ENCODE results near the gene DICER1. TPM values are rescaled to one million over a fixed set of nuclear protein-coding genes. Genes with fewer than 3 reads are reported as not detected.

DICER1 gene
- total RNA-seq, 1 experiment from 2014 or later = 62.0 TPM

DNA sequence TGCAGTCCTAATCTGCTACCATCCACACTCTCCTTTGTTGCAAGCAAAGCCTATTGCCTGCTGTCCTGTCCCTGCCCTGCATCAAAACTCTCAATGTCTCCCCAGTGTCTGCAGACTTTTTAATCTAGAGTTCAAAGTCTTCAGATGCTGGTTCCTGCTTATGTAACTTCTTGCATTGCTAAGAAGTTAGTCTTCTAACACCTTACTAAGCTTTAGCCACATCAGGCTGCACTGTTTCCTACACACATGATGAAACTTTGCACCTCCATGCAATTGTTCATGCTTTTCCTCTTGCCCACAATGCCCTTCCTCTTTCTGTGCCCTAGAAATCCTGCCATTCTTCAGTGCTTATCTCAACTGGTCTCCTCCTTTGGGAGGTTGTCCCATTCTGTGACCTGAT is 16.2 kb upstream of the DICER1 start:
- Mint-ChIP-seq H3K36me3 (no peaks in the 10 kb centered on the region), H3K27me3 (ENCODE audit: low read depth) (no peaks in the 10 kb centered on the region), H3K27ac (no peak overlapping the region), H3K9me3 (no peaks in the 10 kb centered on the region), H3K4me3 (no peak overlapping the region), H3K4me1 (no peaks in the 10 kb centered on the region)
- ChIA-PET CTCF (no interaction called here), POLR2A (no interaction called here)
- ATAC-seq (no peak), DNase-seq (ENCODE audit: low spot score) (no peak)
- TF ChIP-seq TEAD4 (CRISPR knock-in tag; IDR thresholded peaks at IDR 0.05) (no peak), ZNF317 (CRISPR knock-in tag; IDR thresholded peaks at IDR 0.05; ENCODE audit: borderline replicate concordance, low read depth) (no peak)
- TF ChIP-seq, protein P1, sequence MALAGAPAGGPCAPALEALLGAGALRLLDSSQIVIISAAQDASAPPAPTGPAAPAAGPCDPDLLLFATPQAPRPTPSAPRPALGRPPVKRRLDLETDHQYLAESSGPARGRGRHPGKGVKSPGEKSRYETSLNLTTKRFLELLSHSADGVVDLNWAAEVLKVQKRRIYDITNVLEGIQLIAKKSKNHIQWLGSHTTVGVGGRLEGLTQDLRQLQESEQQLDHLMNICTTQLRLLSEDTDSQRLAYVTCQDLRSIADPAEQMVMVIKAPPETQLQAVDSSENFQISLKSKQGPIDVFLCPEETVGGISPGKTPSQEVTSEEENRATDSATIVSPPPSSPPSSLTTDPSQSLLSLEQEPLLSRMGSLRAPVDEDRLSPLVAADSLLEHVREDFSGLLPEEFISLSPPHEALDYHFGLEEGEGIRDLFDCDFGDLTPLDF (CRISPR knock-in tag; IDR thresholded peaks at IDR 0.05) = no peak

DNA sequence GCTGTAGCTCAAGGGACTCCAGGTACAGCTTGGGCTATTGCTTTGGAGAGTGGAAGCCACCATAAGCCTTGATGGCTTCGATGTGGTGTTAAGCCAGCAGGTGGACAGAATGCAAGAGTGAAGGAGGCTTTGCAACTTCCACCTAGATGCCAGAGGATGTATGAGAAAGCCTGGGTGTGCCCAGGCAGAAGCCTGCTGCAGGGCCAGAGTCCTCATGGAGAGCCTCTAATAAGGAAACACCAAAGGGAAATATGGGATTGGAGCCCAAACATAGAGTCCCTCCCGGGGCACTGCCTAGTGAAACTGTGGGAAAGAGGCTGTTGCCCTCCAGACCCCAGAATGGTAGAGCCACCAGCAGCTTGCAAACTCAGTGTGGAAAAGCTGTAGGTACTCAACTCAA is 9.8 kb upstream of the DICER1 start:
- H3K4me3 Mint-ChIP-seq = no peak overlapping the region
- H3K27ac Mint-ChIP-seq = no peak overlapping the region
- peaks cover 15% of the 10 kb centered on the region for H3K4me1 Mint-ChIP-seq
- H3K36me3 Mint-ChIP-seq = peaks cover 34% of the 10 kb centered on the region
- peaks cover 38% of the 10 kb centered on the region for H3K9me3 Mint-ChIP-seq
- no peaks in the 10 kb centered on the region; the same call in 1 of the 2 replicates for H3K27me3 Mint-ChIP-seq (ENCODE audit: low read depth)
- no peak for TF ChIP-seq GABPB1 (CRISPR knock-in tag; IDR thresholded peaks at IDR 0.05)
- TF ChIP-seq USF1 (CRISPR knock-in tag; IDR thresholded peaks at IDR 0.05) = no peak
- TF ChIP-seq PRDM15 (CRISPR knock-in tag; IDR thresholded peaks at IDR 0.05) = no peak
- POLR2A ChIA-PET = no interaction called here
- ATAC-seq = no peak
- CTCF ChIA-PET = no interaction called here
- no peak for DNase-seq (ENCODE audit: low spot score)

GRCh38 chr14:95165517-95165916 is 8.2 kb upstream of the DICER1 start:
- ChIA-PET CTCF (no interaction called here), POLR2A (no interaction called here)
- no peak overlapping the region for H3K4me3 Mint-ChIP-seq
- no peak for ATAC-seq
- no peak for DNase-seq (ENCODE audit: low spot score)
- H3K27ac Mint-ChIP-seq = no peak overlapping the region
- peaks cover 34% of the 10 kb centered on the region for H3K36me3 Mint-ChIP-seq
- TF ChIP-seq TEAD4 (CRISPR knock-in tag; IDR thresholded peaks at IDR 0.05) (no peak), ESRRA (CRISPR knock-in tag; IDR thresholded peaks at IDR 0.05; ENCODE audit: borderline replicate concordance) (no peak), CREB1 (CRISPR knock-in tag; IDR thresholded peaks at IDR 0.05) (no peak), PRRX2 (CRISPR knock-in tag; IDR thresholded peaks at IDR 0.05) (no peak), IRF2 (CRISPR knock-in tag; IDR thresholded peaks at IDR 0.05; ENCODE audit: borderline replicate concordance, low read depth) (no peak), ELF4 (CRISPR knock-in tag; IDR thresholded peaks at IDR 0.05; ENCODE audit: low read depth) (no peak), HMGA2 (CRISPR knock-in tag; IDR thresholded peaks at IDR 0.05) (no peak), EMX1 (CRISPR knock-in tag; IDR thresholded peaks at IDR 0.05) (no peak), KAT7 (CRISPR knock-in tag; IDR thresholded peaks at IDR 0.05; ENCODE audit: borderline replicate concordance) (no peak), PRDM15 (CRISPR knock-in tag; IDR thresholded peaks at IDR 0.05) (no peak)
- TF ChIP-seq, protein P2, sequence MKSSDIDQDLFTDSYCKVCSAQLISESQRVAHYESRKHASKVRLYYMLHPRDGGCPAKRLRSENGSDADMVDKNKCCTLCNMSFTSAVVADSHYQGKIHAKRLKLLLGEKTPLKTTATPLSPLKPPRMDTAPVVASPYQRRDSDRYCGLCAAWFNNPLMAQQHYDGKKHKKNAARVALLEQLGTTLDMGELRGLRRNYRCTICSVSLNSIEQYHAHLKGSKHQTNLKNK (CRISPR knock-in tag; IDR thresholded peaks at IDR 0.05) = no peak
- TF ChIP-seq, protein P3, sequence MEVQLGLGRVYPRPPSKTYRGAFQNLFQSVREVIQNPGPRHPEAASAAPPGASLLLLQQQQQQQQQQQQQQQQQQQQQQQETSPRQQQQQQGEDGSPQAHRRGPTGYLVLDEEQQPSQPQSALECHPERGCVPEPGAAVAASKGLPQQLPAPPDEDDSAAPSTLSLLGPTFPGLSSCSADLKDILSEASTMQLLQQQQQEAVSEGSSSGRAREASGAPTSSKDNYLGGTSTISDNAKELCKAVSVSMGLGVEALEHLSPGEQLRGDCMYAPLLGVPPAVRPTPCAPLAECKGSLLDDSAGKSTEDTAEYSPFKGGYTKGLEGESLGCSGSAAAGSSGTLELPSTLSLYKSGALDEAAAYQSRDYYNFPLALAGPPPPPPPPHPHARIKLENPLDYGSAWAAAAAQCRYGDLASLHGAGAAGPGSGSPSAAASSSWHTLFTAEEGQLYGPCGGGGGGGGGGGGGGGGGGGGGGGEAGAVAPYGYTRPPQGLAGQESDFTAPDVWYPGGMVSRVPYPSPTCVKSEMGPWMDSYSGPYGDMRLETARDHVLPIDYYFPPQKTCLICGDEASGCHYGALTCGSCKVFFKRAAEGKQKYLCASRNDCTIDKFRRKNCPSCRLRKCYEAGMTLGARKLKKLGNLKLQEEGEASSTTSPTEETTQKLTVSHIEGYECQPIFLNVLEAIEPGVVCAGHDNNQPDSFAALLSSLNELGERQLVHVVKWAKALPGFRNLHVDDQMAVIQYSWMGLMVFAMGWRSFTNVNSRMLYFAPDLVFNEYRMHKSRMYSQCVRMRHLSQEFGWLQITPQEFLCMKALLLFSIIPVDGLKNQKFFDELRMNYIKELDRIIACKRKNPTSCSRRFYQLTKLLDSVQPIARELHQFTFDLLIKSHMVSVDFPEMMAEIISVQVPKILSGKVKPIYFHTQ (CRISPR knock-in tag; IDR thresholded peaks at IDR 0.05) = no peak
- TF ChIP-seq, protein P4, sequence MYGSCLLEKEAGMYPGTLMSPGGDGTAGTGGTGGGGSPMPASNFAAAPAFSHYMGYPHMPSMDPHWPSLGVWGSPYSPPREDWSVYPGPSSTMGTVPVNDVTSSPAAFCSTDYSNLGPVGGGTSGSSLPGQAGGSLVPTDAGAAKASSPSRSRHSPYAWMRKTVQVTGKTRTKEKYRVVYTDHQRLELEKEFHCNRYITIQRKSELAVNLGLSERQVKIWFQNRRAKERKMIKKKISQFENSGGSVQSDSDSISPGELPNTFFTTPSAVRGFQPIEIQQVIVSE (CRISPR knock-in tag; IDR thresholded peaks at IDR 0.05; ENCODE audit: borderline replicate concordance) = no peak
- H3K27me3 Mint-ChIP-seq (ENCODE audit: low read depth) = no peaks in the 10 kb centered on the region; the same call in 1 of the 2 replicates
- H3K9me3 Mint-ChIP-seq = peaks cover 38% of the 10 kb centered on the region
- peaks cover 27% of the 10 kb centered on the region for H3K4me1 Mint-ChIP-seq
